NCI-H2081 (cell line): Measurements from ENCODE around the gene RTN4RL2.

ENCODE experiments used
- DNase-seq, 2 experiments: peaks; one replicate each; lab custom pipeline; 2025; lab: John Stamatoyannopoulos, UW

The RTN4RL2 gene

DNA sequence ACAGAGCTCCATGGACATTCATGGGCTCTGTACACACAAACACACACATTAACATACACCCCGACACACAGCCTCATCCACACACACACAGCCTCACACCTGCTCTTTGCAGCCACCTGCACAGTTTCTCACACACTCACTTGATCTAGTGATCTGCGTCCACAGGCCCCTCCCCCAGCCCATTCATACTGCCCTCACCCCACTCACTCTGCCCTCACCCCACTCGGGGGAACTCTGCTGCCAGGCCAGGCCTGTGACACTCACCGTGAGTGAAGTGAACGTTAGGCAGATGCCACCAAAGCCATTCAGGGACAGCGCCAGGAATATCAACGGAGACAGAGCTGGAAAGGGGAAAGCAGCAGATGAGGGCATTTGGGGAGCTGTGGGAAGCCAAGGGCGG is 40.2 kb downstream of the RTN4RL2 start:
- no peak for DNase-seq

DNA sequence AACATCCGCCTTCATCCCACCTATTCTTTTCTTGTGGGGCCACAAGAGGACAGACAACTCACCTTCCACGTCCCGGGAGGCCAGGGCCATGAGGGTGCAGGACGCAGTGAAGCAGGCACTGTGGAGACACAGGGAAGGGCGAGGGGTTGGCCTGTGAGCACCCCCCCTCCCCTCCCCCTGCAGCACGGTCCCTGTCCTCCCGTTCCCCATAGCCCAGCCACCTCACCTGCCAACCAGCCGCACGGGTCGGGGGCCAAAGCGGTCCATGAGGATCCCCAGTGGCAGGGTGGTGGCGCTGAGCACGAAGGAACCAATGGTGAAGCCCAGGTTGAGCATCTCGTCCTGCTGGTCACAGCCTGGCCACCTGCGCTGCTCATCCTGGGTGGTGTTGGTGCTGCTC is 40.6 kb downstream of the RTN4RL2 start:
- DNase-seq: no peak

DNA sequence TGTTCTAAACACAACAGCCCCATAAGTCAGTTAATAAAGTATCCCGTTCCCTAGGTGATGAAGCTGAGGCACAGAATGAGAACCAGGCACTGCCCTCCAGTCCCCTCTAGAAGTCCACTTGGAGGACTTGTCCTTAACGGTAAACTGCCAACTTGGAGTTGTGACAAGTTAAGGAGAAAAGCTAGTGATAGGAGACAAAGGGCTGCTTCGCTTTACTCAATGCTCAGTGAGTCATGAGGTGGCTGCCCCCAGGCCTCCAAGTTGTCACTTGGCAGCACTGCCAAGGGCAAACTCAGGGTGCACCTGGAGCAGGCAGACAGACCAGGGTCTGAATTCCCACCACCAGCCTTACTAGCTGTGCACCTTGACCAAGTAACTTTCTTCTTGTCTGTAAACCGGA is 41.6 kb downstream of the RTN4RL2 start:
- no peak for DNase-seq

DNA sequence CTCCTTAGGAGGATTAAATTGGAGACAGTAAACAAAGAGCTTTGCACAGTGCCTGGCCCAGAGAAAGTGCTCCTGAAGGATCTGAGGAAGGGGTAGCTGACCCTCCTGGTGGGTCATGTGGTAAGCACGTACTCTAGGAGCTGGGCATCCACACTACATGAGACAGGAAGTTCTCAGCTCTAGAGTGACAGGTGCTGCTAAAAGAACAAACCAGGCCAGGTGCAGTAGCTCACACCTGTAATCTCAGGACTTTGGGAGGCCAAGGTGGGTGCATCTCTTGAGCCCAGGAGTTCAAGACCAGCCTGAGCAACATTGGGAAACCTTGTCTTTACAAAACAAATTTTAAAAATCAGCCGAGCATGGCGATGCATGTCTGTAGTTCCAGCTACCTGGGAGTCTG is 42.0 kb downstream of the RTN4RL2 start:
- no peak for DNase-seq

DNA sequence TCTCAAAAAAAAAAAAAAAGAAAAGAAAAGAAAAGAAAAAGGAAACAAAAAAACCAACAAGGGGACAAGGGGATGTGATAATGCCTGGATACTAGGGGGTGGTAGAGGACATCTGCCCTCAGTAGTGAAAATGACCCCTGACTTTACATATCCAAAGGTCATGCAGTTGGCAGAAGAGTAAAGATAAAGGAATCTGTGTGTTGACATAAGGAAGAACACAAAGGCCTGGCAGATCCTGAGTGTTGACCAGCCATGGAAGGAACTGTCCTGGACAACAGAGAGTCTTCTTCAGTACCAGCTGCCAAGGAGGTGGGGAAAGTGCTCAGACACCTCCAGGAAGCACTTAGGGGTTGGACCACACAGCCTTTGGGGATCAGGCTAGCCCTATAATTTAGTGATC is 42.5 kb downstream of the RTN4RL2 start:
- no peak for DNase-seq

DNA sequence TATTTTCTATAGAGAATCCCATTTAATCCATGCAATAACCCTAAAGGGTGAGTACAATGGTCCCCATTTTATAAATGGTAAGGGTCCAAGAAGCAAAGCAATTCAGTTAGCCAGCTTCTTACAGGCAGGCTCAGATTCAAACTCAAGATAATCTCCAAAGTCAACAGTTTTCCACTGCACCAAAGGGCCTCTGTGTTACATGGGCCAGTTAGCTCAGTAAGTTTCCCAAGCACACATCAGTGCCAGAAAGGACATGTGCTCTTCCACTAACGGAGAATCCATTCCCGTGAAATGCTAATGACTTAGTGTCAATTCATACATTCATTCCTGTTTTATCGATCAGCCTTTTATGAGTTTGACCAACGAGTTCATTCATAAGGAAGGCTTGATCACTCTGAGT is 44.2 kb downstream of the RTN4RL2 start:
- DNase-seq: no peak

DNA sequence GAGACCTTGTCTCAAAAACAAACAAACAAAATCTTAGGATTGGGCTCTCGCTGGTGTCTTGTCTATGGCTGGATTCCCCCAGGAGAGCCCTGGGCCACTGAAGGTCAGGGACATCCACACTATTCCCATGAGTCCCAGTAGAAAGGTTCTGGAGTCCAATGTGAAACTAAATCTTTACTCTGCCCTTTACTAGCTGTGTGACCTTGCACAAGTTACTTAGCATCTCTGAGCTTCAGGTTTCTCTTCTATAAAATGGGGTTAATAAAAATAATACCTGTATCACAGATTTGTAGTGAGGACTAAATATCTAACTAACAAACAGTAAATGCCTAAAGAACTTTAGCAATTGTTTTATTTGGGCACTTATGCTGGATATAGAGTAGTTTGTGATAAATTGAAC is 46.2 kb downstream of the RTN4RL2 start:
- no peak for DNase-seq

DNA sequence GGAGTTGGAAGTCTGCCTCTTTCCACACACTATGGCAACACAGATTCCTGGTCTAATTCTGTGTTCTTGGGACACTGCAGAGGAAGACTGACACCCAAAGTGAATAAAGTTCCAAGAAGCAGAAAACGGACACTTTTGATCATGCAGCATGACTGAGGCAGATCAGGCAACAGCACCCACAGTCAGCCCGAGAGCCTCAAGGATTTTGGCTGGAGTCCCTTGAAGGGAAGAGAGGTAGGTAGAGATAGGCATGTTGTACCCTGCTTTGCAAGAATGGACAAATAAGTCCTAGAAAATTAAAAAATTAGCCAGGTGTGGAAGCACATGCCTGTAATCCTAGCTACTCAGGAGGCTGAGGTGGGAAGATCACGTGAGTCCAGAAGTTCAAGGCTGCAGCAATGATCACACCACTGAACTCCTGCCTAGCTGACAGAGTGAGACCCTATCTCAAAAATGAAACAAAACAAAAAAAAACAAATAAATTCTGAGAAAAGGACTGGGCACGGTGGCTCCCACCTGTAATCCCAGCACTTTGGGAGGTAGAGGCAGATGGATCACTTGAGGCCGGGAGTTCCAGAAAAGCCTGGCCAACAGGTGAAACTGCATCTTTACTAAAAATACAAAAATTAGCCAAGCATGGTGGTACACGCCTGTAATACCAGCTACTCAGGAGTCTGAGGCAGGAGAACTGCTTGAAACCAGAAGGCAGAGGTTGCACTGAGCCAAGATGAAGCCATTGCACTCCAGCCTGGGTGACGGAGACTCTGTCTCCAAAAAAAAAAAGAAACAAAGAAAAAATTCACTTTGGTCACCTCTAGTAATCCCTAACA is 48.2 kb downstream of the RTN4RL2 start:
- no peak for DNase-seq

DNA sequence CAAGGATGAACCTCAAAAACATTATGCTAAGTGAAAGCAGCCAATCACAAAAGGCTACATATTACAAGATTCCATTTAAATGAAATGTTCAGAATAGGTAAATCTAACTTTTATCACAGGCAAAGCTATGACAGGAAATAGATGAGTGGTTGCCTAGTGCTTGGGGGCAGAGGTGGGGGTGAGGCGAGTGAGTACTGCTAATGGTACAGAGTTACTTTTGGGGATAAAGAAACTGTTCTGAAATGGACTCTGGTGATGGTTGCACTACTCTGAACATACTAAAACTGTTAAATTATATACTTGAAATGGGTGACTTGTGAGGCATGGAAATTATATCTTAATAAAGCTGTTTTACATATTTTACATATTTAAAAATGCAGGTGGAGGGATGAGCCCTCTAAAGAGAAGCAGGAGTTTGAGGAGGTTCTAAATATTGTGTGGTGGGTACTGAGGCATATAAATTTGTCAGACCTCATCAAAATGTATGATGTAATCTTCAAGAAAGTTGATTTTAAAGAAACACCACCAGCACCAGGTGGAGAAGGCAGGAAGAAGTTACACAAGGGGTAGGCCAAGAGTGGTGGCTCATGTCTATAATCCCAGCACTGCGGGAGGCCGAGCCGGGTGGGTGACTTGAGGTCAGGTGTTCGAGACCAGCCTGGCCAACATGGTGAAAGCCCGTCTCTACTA is 51.6 kb downstream of the RTN4RL2 start:
- no peak for DNase-seq

DNA sequence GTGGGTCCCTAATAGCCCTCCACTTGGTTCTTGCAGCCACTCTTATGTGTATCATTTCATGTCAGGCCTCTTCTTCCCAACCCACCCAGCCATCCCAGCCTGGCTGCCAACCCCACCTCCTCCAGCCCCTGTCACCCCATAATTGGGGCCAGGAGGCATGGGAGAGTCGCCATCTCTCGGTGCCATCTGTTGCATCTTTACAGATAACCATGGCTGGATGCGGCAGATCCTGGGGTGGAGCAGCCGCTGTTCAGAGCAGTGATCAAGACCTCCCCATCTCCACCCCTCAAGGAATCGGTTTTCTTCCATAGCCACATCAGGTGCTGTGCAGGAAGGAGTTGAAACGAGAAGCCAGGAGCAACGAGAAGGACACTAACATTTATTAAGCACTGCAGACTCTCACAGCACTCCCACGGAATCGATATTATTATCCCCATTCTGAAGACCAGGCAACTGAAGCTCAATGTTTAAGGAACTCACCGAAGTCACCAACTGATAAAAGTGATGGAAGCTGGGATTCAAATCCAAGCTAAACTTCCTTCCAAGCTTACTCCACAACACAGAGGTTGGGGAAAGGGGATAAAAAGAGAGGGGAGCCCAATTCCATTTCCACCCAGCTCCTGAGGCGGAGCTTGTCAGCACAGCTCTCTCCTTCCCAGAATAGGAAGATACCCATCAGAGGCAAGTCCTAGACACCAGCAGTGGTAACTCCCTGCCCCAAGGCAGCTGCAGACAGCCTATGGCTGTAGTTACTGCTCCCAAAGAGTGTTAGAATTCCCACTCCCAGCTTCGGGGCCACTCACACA is 52.5 kb downstream of the RTN4RL2 start:
- no peak for DNase-seq

DNA sequence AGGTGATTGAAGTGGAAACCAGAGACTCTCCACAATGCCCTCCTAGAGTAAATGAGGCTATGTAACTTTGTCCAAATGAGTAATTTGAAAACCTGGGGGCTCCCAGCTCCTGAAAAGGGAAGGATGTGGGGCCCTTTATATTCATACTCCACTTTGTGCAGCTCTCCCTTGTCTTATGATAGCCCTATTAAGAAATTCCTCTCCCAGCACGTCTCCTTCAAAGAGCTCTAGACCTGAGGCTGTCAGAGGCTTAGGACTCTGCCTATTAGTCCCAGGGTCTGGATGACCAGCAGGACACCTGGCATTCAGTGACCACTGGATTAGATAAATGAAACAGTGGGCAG is 53.1 kb downstream of the RTN4RL2 start:
- DNase-seq: no peak

DNA sequence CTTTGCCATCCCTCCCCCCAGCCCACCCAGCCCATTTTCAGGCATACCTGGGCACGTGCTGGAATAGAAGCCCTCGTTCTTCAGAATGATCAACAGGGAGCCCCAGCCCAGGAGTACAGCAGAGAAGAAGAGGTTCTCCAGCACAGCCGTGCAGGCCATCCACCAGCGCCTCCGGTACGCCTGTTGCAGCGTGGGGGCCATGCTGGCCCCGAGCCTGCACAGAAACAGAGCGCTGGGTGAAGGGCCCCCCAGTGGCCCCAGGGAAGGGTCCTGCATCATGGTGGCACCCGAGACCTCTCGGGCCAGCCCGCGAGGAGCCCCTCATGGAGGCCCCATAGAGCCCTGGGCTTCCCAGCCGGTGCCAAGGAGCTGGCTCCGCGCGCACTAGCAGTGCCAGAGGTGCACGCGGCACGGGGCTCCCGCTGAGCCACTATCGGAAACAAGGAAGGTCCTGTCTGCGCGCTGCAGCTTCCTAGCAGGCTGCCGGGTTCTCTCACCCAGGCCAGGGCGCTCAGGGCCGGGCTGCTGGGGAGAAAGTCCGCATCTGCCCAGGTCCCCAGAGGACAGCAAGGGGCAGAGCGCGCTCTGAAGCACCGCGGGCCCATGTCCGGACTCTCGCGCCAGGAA is 53.7 kb downstream of the RTN4RL2 start:
- peak; percentile 38 to 41 for DNase-seq

DNA sequence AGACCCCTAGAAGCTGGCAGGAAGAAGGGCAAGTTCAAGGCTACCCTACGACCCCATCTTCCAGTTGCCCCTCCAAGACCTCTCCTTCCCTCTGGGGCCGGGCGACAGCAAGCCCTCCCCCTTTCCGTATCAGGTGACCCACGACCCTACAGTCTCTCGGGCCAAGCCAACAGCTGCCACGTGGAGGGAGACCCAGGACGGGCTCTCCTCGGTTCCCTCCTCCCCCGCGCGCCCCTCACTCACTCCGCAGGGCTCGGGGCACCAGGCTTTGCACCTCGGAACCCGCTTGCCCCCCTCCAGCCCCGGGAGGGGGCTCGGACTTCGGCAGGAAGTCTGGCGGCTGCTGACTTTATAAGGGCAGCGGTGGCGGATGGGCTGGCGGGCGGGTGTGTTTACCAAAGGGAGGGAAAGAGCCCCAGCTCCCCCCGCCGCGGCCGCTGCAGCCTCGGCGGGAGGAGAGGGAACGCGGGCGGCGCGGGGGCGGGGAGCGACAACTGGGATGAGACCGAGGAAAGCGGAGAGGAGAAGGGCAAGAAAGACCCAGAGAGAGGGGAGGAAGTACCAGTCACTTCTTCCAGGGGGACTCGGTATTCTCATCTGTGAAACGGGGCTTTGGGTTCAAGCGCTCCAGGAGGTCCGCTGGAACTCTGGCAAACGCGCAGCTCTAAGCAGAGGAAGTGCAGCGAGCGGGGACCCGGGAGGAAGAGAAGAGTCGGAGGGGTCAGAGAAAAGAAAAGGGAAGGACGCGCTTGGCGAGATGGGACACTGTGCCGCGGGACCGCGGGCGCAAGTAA is 54.4 kb downstream of the RTN4RL2 start:
- DNase-seq: peak; percentile 68 to 73

DNA sequence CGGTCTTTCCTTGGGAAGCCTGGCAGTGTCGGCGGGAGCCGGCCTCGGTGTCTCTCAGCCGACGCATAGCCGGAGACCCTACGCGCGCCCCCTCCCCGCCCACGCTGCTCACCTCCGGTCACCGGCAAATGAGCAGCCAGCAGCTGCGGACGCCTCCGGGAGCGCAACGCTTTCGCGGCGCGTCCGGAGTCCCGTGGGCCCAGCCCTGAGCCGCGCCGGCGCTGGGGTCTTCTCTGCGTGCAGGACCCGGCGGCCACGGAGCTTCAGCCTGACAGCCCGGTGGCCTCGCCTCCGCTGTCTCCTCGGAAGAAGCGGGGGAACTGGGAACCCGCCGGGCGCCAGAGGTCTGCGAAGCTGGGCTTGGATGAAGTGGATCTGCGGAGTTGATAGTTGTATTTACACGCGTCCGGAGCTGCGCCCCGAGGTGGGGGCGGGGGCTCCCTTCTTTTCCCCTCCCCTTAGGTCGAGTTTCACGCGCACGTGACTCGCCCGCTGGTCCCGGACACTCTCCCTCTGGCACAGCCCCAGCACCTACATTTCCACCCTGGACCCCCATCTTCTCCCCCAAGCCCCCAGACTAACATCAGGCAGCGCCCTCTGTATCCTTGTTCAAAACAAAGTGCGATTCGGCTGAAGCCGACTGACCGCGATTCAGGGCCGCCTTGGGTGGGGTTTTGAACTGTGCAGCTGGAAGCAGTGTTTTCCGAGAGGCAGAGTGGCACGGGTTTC is 55.2 kb downstream of the RTN4RL2 start, which contains the start of gene SLC43A1:
TSS of gene SLC43A1 (minus strand) at position 371 of the 729 bp plus-strand sequence. CDS start 1,591 bp downstream, outside the sequence.
- DNase-seq: peak; percentile 40 to 45

DNA sequence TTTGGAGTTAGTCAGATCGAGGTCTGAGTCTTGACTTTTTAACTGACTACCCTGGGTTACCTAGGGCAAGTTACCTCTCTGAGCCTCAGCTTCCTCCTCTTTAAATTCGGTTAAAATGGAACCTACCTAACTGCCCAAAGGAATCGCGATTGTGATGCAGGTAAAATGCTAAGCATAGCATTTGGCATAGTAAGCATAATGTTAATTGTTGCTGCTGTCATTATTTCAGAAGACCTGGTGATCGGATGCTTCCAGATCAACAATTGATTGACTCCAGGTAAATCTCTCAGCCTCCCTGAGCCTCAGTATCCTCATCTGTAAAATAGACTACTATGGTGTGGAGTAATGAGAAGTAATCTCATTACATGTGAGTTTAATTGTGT is 55.7 kb downstream of the RTN4RL2 start:
- DNase-seq: no peak

DNA sequence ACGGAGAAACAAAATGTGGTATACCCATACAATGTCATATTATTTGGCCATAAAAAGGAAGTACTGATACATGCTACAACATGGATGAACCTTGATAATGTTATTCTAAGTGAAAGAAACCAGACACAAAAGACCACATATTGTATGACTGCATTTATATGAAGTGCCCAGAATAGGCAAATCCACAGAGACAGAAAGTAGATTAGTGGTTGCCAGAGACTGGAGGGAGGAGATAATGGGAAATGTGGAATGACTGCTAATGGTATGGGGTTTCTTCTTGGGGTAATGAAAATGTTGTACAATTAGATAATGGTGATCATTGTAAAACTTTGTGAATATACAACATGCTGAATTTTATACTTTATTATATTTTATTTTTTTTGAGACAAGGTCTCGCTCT is 60.8 kb downstream of the RTN4RL2 start:
- no peak for DNase-seq

DNA sequence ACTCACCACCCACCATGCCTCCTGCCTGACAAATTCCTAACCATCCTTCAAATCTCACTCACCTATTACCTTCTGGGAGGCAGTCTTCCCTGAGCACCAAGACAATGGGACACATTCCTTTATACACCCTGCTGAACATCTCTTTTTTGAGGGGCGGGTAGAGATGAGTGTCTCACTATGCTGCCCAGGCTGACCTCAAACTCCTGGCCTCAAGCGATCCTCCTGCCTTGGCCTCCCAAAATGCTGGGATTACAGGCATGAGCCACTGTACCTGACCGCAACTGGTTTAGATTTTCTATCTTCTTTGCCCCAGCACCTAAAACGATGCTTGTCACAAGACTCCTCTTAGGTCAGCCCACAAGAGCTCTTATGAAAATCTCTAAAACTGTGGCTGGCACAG is 63.1 kb downstream of the RTN4RL2 start:
- DNase-seq: no peak
